Common myeloid progenitor, CD34-positive (primary cell): Measurements from ENCODE around the gene DGKG.

Source experiments
- CTCF ChIA-PET: fragments of 350-600 bp; sonication (Branson Sonifier 250); formaldehyde crosslinking; loops from one replicate; lab custom pipeline; 2021; ENCODE audit warnings: antibody characterized with exemption; lab: Charles Lee
- POLR2A ChIA-PET: fragments of 350-600 bp; sonication (Branson Sonifier 250); formaldehyde crosslinking; loops from one replicate; lab custom pipeline; 2021; ENCODE audit warnings: antibody characterized with exemption; lab: Charles Lee
- DNase-seq, 3 donors: peaks; one replicate each; pipeline versions ENCODE4 v3.0.0 to v3.0.0-alpha.2; 2013
- H3K27ac ChIP-seq, 2 experiments: 1 replicate in 1 of 2; 2 replicates in 1 of 2; pipeline ENCODE4 v1.7.0; 2013; ENCODE audit warnings: inconsistent platforms in 2 of 2, low read length in 2 of 2, mild to moderate bottlenecking in 2 of 2, low read depth in 1 of 2, moderate library complexity in 1 of 2; ENCODE audit not compliant: severe bottlenecking in 2 of 2, insufficient read depth in 1 of 2, poor library complexity in 1 of 2
- H3K27me3 ChIP-seq, 5 experiments: replicated peaks in 2 of 5; 1 replicate in 3 of 5; 2 replicates in 2 of 5; pipeline versions ENCODE4 v1.6.1 to v1.7.0; 2013; ENCODE audit warnings: low read length in 4 of 5, mild to moderate bottlenecking in 2 of 5, moderate library complexity in 2 of 5, inconsistent platforms in 1 of 5; ENCODE audit not compliant: insufficient read depth in 5 of 5, control insufficient read depth in 4 of 5
- H3K36me3 ChIP-seq, 4 experiments: 1 replicate in 2 of 4; 2 replicates in 2 of 4; pipeline versions ENCODE4 v1.6.1 to v1.7.0; 2013; ENCODE audit warnings: low read length in 3 of 4, control low read depth in 1 of 4, mild to moderate bottlenecking in 1 of 4; ENCODE audit not compliant: control insufficient read depth in 4 of 4, insufficient read depth in 4 of 4
- H3K4me1 ChIP-seq, 4 experiments: 1 replicate in 3 of 4; 2 replicates in 1 of 4; pipeline versions ENCODE4 v1.6.1 to v1.7.1; 2013; ENCODE audit warnings: low read length in 3 of 4, mild to moderate bottlenecking in 3 of 4, control low read depth in 1 of 4, inconsistent platforms in 1 of 4, moderate library complexity in 1 of 4; ENCODE audit not compliant: control insufficient read depth in 4 of 4, insufficient read depth in 4 of 4; ENCODE audit errors: control extremely low read depth in 1 of 4
- H3K4me3 ChIP-seq, 7 experiments: 1 replicate in 4 of 7; 2 replicates in 3 of 7; pipeline versions ENCODE4 v1.5.1 to v1.7.0; 2013; ENCODE audit warnings: mild to moderate bottlenecking in 7 of 7, low read length in 6 of 7, moderate library complexity in 6 of 7, inconsistent platforms in 2 of 7, low read depth in 2 of 7, control low read depth in 1 of 7; ENCODE audit not compliant: insufficient read depth in 4 of 7, control insufficient read depth in 1 of 7; ENCODE audit errors: extremely low read depth in 1 of 7
- H3K9me3 ChIP-seq, 5 experiments: 1 replicate in 4 of 5; 2 replicates in 1 of 5; pipeline versions ENCODE4 v1.6.1 to v1.7.1; 2013; ENCODE audit warnings: low read length in 4 of 5, mild to moderate bottlenecking in 2 of 5, inconsistent platforms in 1 of 5, low read depth in 1 of 5, moderate library complexity in 1 of 5; ENCODE audit not compliant: control insufficient read depth in 4 of 5, insufficient read depth in 2 of 5; ENCODE audit errors: control extremely low read depth in 1 of 5
- WGBS: methylation state at CpG from one replicate; pipeline ENCODE4 v1.1.5; 2013; ENCODE audit not compliant: insufficient coverage; 5-methylcytosine and 5-hydroxymethylcytosine counted together

The DGKG gene

GRCh38 chr3:186284349-186284652 lies 77.7 kb downstream of the DGKG start:
- Histone ChIP-seq H3K27me3 (no peaks in the 10 kb centered on the region), H3K36me3 (no peaks in the 10 kb centered on the region), H3K27ac (no peak overlapping the region), H3K9me3 (no peaks in the 10 kb centered on the region), H3K4me3 (no peak overlapping the region), H3K4me1 (peaks cover 0 to 11% (median 5%) of the 10 kb centered on the region in 4 experiments)
- DNase-seq: no peak
- WGBS: 98% methylated on average over 7 of the region's 8 CpGs
- CTCF ChIA-PET: no interaction called here
- POLR2A ChIA-PET: no interaction called here

- CTCF ChIA-PET: interaction anchor here (0.6 kb wide), 1 partner anchor 307 kb away, joined by 4 read pairs; no protein-coding TSS in a partner anchor
Observed at GRCh38 chr3:186283651-186284348, 78.2 kb downstream of the DGKG start.

GRCh38 chr3:186283096-186283495 lies 78.9 kb downstream of the DGKG start:
- no peaks in the 10 kb centered on the region for H3K9me3 ChIP-seq
- H3K27ac ChIP-seq: no peak overlapping the region
- H3K27me3 ChIP-seq: no peaks in the 10 kb centered on the region
- WGBS: 100% methylated on average over 8 of the region's 8 CpGs
- peaks cover 0 to 11% (median 5%) of the 10 kb centered on the region in 4 experiments for H3K4me1 ChIP-seq
- CTCF ChIA-PET: interaction anchor here (0.6 kb wide), 1 partner anchor 306 kb away, joined by 4 read pairs; no protein-coding TSS in a partner anchor
- POLR2A ChIA-PET: no interaction called here
- no peak for DNase-seq
- H3K36me3 ChIP-seq: no peaks in the 10 kb centered on the region
- H3K4me3 ChIP-seq: no peak overlapping the region

More at GRCh38 chr3:186283651-186284348, 78.2 kb downstream of the DGKG start:
- H3K27me3 ChIP-seq: no peaks in the 10 kb centered on the region
- no peaks in the 10 kb centered on the region for H3K36me3 ChIP-seq
- peaks cover 0 to 11% (median 5%) of the 10 kb centered on the region in 4 experiments for H3K4me1 ChIP-seq
- H3K4me3 ChIP-seq: no peak overlapping the region
- DNase-seq: no peak
- no peak overlapping the region for H3K27ac ChIP-seq
- POLR2A ChIA-PET: no interaction called here
- H3K9me3 ChIP-seq: no peaks in the 10 kb centered on the region
- 91% methylated on average over 4 of the region's 6 CpGs for WGBS

- peaks cover 0 to 11% (median 5%) of the 10 kb centered on the region in 4 experiments for H3K4me1 ChIP-seq
- CTCF ChIA-PET: interaction anchor here (1.1 to 1.4 kb wide), 3 partner anchors 9 to 248 kb away, joined by 3 to 4 read pairs (median 3); no protein-coding TSS in a partner anchor
- no peak overlapping the region for H3K27ac ChIP-seq
- no peaks in the 10 kb centered on the region for H3K9me3 ChIP-seq
- no peaks in the 10 kb centered on the region for H3K36me3 ChIP-seq
- POLR2A ChIA-PET: no interaction called here
- no peaks in the 10 kb centered on the region for H3K27me3 ChIP-seq
- H3K4me3 ChIP-seq: no peak overlapping the region
- DNase-seq: no peak
- WGBS: 66% methylated on average over 2 of the region's 2 CpGs
Observed at GRCh38 chr3:186281176-186281575, 80.9 kb downstream of the DGKG start.

- WGBS: 35% methylated on average over 3 of the region's 3 CpGs
- ChIA-PET CTCF (interaction anchor here (1.1 to 1.4 kb wide), 3 partner anchors 9 to 249 kb away, joined by 3 to 4 read pairs (median 3); no protein-coding TSS in a partner anchor), POLR2A (interaction anchor here (0.5 kb wide), 1 partner anchor 259 kb away, joined by 7 read pairs; no protein-coding TSS in a partner anchor)
- peaks cover 0 to 11% (median 5%) of the 10 kb centered on the region in 4 experiments for H3K4me1 ChIP-seq
- H3K27me3 ChIP-seq: no peaks in the 10 kb centered on the region
- DNase-seq: no peak
- no peaks in the 10 kb centered on the region for H3K36me3 ChIP-seq
- no peak overlapping the region for H3K4me3 ChIP-seq
- no peak overlapping the region for H3K27ac ChIP-seq
- H3K9me3 ChIP-seq: no peaks in the 10 kb centered on the region
Observed at GRCh38 chr3:186280737-186281136, 81.3 kb downstream of the DGKG start.

- Histone ChIP-seq H3K27me3 (no peaks in the 10 kb centered on the region), H3K4me1 (peaks cover 0 to 11% (median 5%) of the 10 kb centered on the region in 4 experiments), H3K9me3 (no peaks in the 10 kb centered on the region), H3K27ac (no peak overlapping the region), H3K4me3 (no peak overlapping the region), H3K36me3 (no peaks in the 10 kb centered on the region)
- 98% methylated on average over 7 of the region's 10 CpGs for WGBS
- DNase-seq: no peak
- POLR2A ChIA-PET: no interaction called here
- CTCF ChIA-PET: interaction anchor here (0.6 to 1.5 kb wide), 2 partner anchors 19 to 239 kb away, joined by 3 read pairs; no protein-coding TSS in a partner anchor
Observed at GRCh38 chr3:186277268-186277909, 84.6 kb downstream of the DGKG start.

- no peaks in the 10 kb centered on the region for H3K9me3 ChIP-seq
- no peak for DNase-seq
- ChIA-PET CTCF (no interaction called here), POLR2A (no interaction called here)
- no peaks in the 10 kb centered on the region for H3K36me3 ChIP-seq
- no peak overlapping the region for H3K4me3 ChIP-seq
- no peaks in the 10 kb centered on the region for H3K27me3 ChIP-seq
- no peak overlapping the region for H3K27ac ChIP-seq
- WGBS: 98% methylated on average over 5 of the region's 5 CpGs
- peaks cover 0 to 2% (median under 1%) of the 10 kb centered on the region in 4 experiments for H3K4me1 ChIP-seq
Observed at GRCh38 chr3:186275436-186275835, 86.6 kb downstream of the DGKG start.
